ENCODE measurements around the gene PTK6.

The PTK6 gene

GRCh38 chr20:63503524-63503923 lies 33.7 kb downstream of the PTK6 start:
- DNase-seq, result no peak

DNA sequence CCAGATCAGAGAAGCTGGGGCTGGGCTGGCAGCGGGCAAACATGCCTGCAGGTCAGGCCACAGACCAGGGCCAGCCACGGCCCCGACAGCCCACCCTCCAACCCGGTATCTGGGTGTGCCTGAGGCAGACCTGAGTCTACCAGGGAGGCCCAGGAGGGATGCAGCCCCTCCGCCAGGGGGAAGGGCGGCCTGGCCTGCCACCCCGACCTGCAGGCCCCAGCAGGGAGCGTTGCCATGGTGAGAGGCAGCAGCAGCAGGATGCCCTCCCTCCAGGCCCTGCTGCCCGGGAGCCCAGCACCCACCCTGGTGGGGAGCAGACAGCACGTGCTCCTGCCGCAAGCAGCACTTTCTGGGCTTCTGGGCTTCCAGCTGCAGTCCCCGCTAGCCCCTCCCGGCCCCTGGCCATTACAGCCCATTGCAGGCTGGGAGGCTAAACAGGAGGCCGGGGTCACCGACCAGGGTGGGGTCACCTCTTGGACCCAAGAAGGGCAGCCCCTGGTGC lies 34.5 kb downstream of the PTK6 start:
- DNase-seq, result no peak

GRCh38 chr20:63501818-63502670 lies 35.1 kb downstream of the PTK6 start:
- DNase-seq, result peak; percentile 93

GRCh38 chr20:63500902-63501817 lies 36.0 kb downstream of the PTK6 start:
- DNase-seq, result no peak

- no peak for DNase-seq
Observed at GRCh38 chr20:63500151-63500901, 36.9 kb downstream of the PTK6 start.

- no peak for DNase-seq
Observed at GRCh38 chr20:63499338-63499969, 37.7 kb downstream of the PTK6 start.

DNA sequence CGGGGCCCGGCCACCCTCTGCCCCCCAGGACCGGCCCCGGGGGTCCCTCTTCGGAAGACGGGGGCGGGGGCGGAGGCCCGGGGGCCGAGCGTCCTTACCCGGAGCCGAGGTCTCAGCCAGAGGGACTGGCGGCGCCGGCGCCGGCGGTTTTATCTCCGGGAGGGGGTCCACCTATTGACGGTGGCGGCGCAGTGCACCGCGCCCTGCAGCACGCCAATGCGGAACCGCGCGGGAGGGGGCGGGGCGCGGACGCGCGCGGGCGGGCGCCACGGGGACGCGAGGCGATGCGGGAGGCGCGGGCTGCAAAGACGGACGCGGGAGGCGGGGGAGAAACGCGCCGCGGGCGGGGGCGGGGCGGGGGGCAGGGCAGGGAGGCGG lies 38.2 kb downstream of the PTK6 start, which contains the start of gene EEF1A2:
EEF1A2 (minus strand) TSS at position 124 of the 378 bp plus-strand sequence. CDS start 1,320 bp downstream, outside the sequence.
- DNase-seq, result peak; percentile 77

DNA sequence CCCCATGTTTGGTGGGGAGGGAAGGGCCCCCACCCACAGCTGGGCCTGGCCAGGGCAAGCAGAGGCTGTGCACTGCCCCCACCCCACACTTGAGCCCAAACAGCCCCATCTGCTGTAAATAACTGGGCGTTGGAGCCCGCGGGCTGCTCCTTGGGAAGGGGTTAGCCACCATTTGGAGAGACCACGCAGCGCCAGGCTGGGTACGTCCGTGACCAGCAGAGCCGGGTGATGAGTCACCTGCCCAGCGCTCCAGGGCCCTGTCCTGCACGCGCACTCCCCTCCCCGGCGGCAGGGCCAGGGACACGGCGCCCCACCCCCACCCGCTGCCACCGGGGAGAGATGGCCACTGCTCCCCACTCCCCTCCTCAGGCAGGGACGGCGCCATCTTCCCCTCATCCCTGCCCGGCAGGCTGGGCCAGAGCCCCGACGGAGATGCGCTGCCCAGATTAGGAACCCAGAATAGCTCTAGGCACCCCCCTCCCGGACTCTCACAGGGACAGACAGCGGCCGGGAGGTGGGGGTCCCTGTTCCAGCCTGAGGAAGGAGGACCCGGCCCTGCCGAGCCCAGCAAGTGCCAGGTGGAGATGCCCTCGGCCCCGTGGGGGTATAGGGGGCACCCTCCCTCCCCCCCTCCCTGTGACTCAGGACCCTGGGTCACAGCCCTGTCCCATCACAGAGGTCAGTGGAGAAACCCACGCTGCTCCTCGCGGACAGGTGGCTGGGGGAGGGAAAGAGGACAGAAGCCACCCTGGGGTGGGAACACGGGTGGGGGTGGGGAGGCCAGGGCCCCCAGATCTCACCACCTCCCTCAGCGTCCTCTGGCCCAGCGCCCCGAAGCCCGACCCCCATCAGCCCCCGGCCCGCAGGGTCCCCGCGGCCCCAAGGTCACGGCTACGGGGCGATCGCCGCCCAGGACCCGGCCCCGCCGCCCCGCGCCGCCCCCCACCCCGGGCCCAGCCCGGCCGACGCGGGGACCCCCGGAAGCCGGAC lies 38.9 kb downstream of the PTK6 start:
- DNase-seq, result peak; percentile 44

DNA sequence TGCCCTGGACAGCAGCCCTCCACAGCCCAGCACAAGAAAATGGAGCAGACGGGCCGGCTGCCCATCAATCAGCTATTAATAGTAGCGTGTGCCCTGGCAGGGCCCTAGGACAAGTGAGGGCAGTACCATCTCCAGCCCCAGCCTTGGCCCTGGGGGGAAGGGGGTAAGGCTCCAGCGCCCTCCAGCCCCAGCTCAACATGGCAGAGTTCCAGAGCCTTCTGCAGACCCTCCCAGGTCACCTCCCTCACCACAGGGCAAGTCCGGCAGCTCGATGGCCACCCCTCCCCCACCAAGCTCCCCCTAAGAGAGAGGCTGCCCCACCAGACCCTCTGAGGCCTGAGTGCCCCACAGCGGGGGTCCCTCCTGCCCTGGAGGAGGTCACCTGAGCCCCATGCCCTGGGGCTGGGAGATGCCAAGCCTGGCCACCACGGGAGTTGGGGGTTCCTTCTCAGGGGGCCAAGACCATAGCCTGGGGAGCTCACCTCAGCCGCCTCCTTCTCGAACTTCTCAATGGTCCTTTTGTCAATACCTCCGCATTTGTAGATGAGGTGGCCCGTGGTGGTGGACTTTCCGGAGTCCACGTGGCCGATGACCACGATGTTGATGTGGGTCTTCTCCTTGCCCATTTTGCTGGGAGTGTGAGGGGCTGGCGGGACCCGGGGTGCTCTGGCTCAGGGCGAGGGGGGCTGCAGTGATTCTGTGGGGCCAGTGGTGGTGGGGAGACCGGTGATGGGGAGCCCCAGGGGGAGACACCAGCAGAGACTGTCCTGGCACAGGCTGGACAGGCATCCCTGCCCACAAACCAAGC lies 39.8 kb downstream of the PTK6 start:
- no peak for DNase-seq

- DNase-seq, result no peak
Observed at GRCh38 chr20:63496596-63497120, 40.5 kb downstream of the PTK6 start.

GRCh38 chr20:63495741-63496595 lies 41.2 kb downstream of the PTK6 start:
- DNase-seq, result peak; percentile 76

GRCh38 chr20:63495167-63495720 lies 41.9 kb downstream of the PTK6 start:
- DNase-seq, result no peak

DNA sequence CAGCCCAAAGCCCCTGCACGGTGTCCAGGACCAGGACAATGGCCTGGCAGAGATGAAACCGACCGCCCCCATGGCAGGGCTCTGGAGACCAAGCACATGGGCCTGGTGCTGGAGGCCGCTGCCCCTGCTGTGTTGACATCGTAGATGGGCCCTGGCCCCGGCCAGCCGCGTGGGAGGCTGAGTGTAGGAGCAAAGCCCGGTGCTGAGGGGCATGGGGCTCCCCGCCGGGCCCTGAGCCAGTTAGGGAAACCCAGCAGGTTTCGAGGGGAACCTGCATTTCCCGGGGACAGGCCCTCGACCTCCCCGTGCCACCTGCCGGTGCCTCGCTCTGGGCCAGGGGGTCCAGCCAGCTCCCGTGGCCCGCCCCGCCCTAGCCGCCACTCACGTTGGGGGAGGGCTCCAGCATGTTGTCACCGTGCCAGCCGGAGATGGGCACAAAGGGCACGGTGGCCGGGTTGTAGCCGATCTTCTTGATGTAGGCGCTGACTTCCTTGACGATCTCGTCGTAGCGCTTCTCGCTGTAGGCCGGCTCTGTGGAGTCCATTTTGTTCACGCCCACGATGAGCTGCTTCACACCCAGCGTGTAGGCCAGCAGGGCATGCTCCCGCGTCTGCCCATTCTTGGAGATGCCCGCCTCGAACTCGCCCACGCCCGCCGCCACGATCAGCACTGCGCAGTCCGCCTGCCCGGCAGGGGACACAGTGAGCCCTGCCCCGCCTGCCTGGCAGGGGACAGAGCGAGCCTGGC lies 42.6 kb downstream of the PTK6 start:
- DNase-seq, result no peak

GRCh38 chr20:63494084-63494419 lies 43.1 kb downstream of the PTK6 start:
- DNase-seq, result no peak

GRCh38 chr20:63493563-63494020 lies 43.6 kb downstream of the PTK6 start:
- no peak for DNase-seq

DNA sequence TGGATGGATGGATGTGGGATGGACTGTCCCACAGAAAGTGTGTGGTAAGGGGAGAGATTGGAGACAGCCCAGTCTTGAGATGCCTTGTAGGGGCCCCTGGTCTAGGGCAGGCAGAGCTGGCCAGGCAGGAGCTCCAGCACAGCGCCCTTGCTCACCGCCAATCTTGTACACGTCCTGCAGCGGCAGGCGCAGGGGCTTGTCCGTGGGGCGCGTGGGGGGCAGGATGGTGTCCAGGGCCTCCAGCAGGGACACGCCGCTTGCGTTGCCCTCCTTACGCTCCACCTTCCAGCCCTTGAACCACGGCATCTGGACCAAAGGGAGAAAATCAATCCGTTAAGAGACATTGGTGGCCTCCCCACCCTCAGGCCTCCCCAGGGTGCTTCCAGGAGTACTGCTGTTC lies 44.2 kb downstream of the PTK6 start:
- DNase-seq, result no peak

- no peak for DNase-seq
Observed at GRCh38 chr20:63492518-63492917, 44.7 kb downstream of the PTK6 start.

Data from RPMI8226 (cell line).